Endothelial cell (in vitro differentiated cells): Measurements from ENCODE around the gene ARHGAP6. TPM values are rescaled to one million over a fixed set of nuclear protein-coding genes. Genes with fewer than 3 reads are reported as not detected.

Experiments used
- DNase-seq: peaks from one replicate; pipeline ENCODE4 v3.0.0; 2021; ENCODE audit warnings: low spot score
- H3K27ac Mint-ChIP-seq: one replicate; pipeline ENCODE4 v1.8.0; 2021; ENCODE audit warnings: mixed read lengths, inconsistent platforms; ENCODE audit not compliant: unreplicated experiment
- H3K27me3 Mint-ChIP-seq: one replicate; pipeline ENCODE4 v1.8.0; 2021; ENCODE audit warnings: mild to moderate bottlenecking, moderate library complexity, mixed read lengths, inconsistent platforms; ENCODE audit not compliant: unreplicated experiment
- H3K36me3 Mint-ChIP-seq: one replicate; pipeline ENCODE4 v1.8.0; 2021; ENCODE audit warnings: mild to moderate bottlenecking, low read depth, mixed read lengths, inconsistent platforms; ENCODE audit not compliant: unreplicated experiment
- H3K4me1 Mint-ChIP-seq: one replicate; pipeline ENCODE4 v1.8.0; 2021; ENCODE audit warnings: mild to moderate bottlenecking, mixed read lengths, inconsistent platforms; ENCODE audit not compliant: unreplicated experiment
- H3K4me3 Mint-ChIP-seq: one replicate; pipeline ENCODE4 v1.8.0; 2021; ENCODE audit warnings: mild to moderate bottlenecking, mixed read lengths, inconsistent platforms; ENCODE audit not compliant: unreplicated experiment
- H3K9me3 Mint-ChIP-seq: one replicate; pipeline ENCODE4 v1.8.0; 2021; ENCODE audit warnings: mixed read lengths, inconsistent platforms; ENCODE audit not compliant: unreplicated experiment
- CTCF ChIP-seq: fragments of 200-600 bp; sonication (generic); IDR thresholded peaks from one replicate; pipeline ENCODE4 v1.5.0; 2021; ENCODE audit warnings: antibody characterized with exemption; ENCODE audit not compliant: unreplicated experiment
- total RNA-seq: library from RNA; stranded (reverse); fragmentation: NEBNext Ultra II Directional; extraction: Animal tissue kit (Norgen Biotek cat#: 25700); gene quantifications from one replicate; pipeline ENCODE4 v1.2.1, GENCODE V29; 2021; ENCODE audit not compliant: unreplicated experiment

The ARHGAP6 gene
- total RNA-seq, 1 donor from 2014 or later: 4.1 TPM

- no peaks in the 10 kb centered on the region for H3K36me3 Mint-ChIP-seq
- H3K9me3 Mint-ChIP-seq: no peaks in the 10 kb centered on the region
- no peaks in the 10 kb centered on the region for H3K27me3 Mint-ChIP-seq
- no peak for TF ChIP-seq CTCF
- H3K27ac Mint-ChIP-seq: no peak overlapping the region
- H3K4me3 Mint-ChIP-seq: no peak overlapping the region
- peaks cover 2% of the 10 kb centered on the region for H3K4me1 Mint-ChIP-seq
- DNase-seq: no peak
Measured at GRCh38 chrX:11135564-11136185, 530.0 kb downstream of the ARHGAP6 start.

- H3K4me3 Mint-ChIP-seq: no peak overlapping the region
- H3K27me3 Mint-ChIP-seq: no peaks in the 10 kb centered on the region
- H3K27ac Mint-ChIP-seq: no peak overlapping the region
- no peaks in the 10 kb centered on the region for H3K4me1 Mint-ChIP-seq
- no peak for TF ChIP-seq CTCF
- H3K9me3 Mint-ChIP-seq: no peaks in the 10 kb centered on the region
- no peak for DNase-seq
- H3K36me3 Mint-ChIP-seq: no peaks in the 10 kb centered on the region
Measured at GRCh38 chrX:11131146-11131545, 534.6 kb downstream of the ARHGAP6 start.

GRCh38 chrX:11130136-11130535, 535.6 kb downstream of the ARHGAP6 start:
- no peaks in the 10 kb centered on the region for H3K4me1 Mint-ChIP-seq
- DNase-seq: no peak
- no peak for TF ChIP-seq CTCF
- H3K4me3 Mint-ChIP-seq: no peak overlapping the region
- H3K27ac Mint-ChIP-seq: no peak overlapping the region
- no peaks in the 10 kb centered on the region for H3K9me3 Mint-ChIP-seq
- H3K36me3 Mint-ChIP-seq: no peaks in the 10 kb centered on the region
- no peaks in the 10 kb centered on the region for H3K27me3 Mint-ChIP-seq

GRCh38 chrX:11129534-11130105, 536.1 kb downstream of the ARHGAP6 start:
- no peaks in the 10 kb centered on the region for H3K27me3 Mint-ChIP-seq
- H3K9me3 Mint-ChIP-seq: no peaks in the 10 kb centered on the region
- no peaks in the 10 kb centered on the region for H3K4me1 Mint-ChIP-seq
- H3K27ac Mint-ChIP-seq: no peak overlapping the region
- no peak for DNase-seq
- no peaks in the 10 kb centered on the region for H3K36me3 Mint-ChIP-seq
- no peak for TF ChIP-seq CTCF
- no peak overlapping the region for H3K4me3 Mint-ChIP-seq

- no peak overlapping the region for H3K4me3 Mint-ChIP-seq
- no peak for DNase-seq
- no peaks in the 10 kb centered on the region for H3K27me3 Mint-ChIP-seq
- H3K36me3 Mint-ChIP-seq: peaks cover 10% of the 10 kb centered on the region
- H3K9me3 Mint-ChIP-seq: no peaks in the 10 kb centered on the region
- H3K27ac Mint-ChIP-seq: no peak overlapping the region
- TF ChIP-seq CTCF: no peak
- no peaks in the 10 kb centered on the region for H3K4me1 Mint-ChIP-seq
Measured at GRCh38 chrX:11125060-11125459, 540.7 kb downstream of the ARHGAP6 start.
